Calu3 (cell line): ENCODE data around the gene PRMT1. TPM values are rescaled to one million over a fixed set of nuclear protein-coding genes. Genes with fewer than 3 reads are reported as not detected.

Experiments
- BruUV-seq: library from RNA; stranded (reverse); fragments of 400-500 nt; replicated peaks from 2 replicates; lab custom pipeline; 2021; lab: Mats Ljungman, UMichigan
- CTCF ChIA-PET: fragments of 300-600 bp; sonication (Branson Sonifier 250); formaldehyde crosslinking; loops from one replicate; lab custom pipeline; 2022; ENCODE audit warnings: antibody characterized with exemption; lab: Charles Lee
- DNase-seq: peaks from one replicate; pipeline ENCODE4 v3.0.0; 2022
- H3K27ac Mint-ChIP-seq: one replicate; pipeline ENCODE4 v1.8.0; 2022; ENCODE audit warnings: mixed read lengths; ENCODE audit not compliant: unreplicated experiment
- H3K27me3 Mint-ChIP-seq: one replicate; pipeline ENCODE4 v1.8.0; 2022; ENCODE audit warnings: mixed read lengths; ENCODE audit not compliant: unreplicated experiment
- H3K36me3 Mint-ChIP-seq: one replicate; pipeline ENCODE4 v1.8.0; 2022; ENCODE audit warnings: mild to moderate bottlenecking, moderate library complexity, mixed read lengths; ENCODE audit not compliant: insufficient read depth, unreplicated experiment
- H3K4me1 Mint-ChIP-seq: one replicate; pipeline ENCODE4 v1.8.0; 2022; ENCODE audit warnings: mild to moderate bottlenecking, low read depth, mixed read lengths; ENCODE audit not compliant: unreplicated experiment
- H3K4me3 Mint-ChIP-seq: one replicate; pipeline ENCODE4 v1.8.0; 2022; ENCODE audit warnings: mild to moderate bottlenecking, low read depth, moderate library complexity, mixed read lengths; ENCODE audit not compliant: unreplicated experiment
- H3K9me3 Mint-ChIP-seq: one replicate; pipeline ENCODE4 v1.8.0; 2022; ENCODE audit warnings: low read depth, mixed read lengths; ENCODE audit not compliant: unreplicated experiment
- intact Hi-C: fragments of 100-400 bp; cut with micrococcal nuclease; formaldehyde crosslinking; loops from one replicate; pipeline ENCODE4 v1.10.0; 2022; ENCODE audit not compliant: unreplicated experiment
- total RNA-seq: library from RNA; stranded (reverse); gene quantifications from 2 replicates; pipeline ENCODE4 v1.2.3, GENCODE V29; 2022
- TF ChIP-seq, protein P1 (sequence below): fragments of 200-600 bp; IDR thresholded peaks from one replicate; pipeline ENCODE4 v1.8.0; 2022; ENCODE audit warnings: antibody characterized with exemption; ENCODE audit not compliant: unreplicated experiment

The PRMT1 gene
- total RNA-seq, 1 experiment from 2014 or later, result 369 TPM

DNA sequence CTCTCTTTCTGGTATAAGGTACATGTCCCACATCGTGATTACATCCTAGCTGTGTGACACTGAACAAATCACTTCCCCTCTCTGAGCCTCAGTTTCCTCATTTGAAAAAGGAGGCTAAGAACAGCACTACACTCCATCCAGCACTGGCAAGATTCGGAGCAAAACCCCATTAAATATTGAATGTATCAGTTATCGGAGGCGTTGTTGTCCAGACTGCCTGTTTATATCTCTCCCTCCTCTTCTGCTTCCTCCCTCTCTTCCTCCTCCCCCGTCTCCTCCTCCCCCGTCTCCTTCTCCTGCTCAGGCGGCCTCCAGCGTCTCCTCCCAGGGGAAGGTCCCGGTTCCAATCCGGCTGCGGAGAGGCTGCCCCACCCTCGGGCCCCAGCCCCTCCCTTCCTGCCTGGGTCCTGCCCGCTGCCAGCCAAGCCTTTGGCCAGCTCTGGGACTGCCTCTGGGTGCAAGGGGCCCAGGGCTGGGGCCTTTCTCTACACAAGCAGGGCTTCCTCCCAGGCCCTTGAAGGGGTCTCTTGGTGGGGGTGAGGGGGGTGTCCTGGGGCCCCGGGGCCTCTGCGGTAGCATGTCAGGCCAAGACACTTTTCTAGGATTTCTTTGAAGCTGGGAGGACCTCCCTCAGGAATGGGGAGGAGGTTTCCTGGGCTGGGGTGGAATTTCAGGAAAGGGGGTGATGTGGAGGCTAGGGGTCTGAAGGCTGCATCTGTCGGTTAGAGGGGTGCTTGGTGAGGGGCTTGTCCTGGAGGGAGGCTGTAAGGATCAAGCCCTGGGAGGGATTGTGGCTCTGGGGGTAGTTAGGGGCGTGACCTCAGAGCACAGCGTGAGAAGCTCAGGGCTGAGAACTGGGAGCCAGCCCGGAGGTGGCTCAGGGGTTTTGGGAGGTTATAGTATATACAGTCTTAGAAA is 39.0 kb upstream of the PRMT1 start:
- no peaks in the 10 kb centered on the region for H3K27me3 Mint-ChIP-seq
- H3K4me3 Mint-ChIP-seq, result peak overlapping the region; percentile 95
- intact Hi-C loops, result no loop called here
- DNase-seq, result peak; percentile 91
- BruUV-seq, result no TSS peak
- H3K27ac Mint-ChIP-seq, result peak overlapping the region; percentile 100
- TF ChIP-seq, protein P1, sequence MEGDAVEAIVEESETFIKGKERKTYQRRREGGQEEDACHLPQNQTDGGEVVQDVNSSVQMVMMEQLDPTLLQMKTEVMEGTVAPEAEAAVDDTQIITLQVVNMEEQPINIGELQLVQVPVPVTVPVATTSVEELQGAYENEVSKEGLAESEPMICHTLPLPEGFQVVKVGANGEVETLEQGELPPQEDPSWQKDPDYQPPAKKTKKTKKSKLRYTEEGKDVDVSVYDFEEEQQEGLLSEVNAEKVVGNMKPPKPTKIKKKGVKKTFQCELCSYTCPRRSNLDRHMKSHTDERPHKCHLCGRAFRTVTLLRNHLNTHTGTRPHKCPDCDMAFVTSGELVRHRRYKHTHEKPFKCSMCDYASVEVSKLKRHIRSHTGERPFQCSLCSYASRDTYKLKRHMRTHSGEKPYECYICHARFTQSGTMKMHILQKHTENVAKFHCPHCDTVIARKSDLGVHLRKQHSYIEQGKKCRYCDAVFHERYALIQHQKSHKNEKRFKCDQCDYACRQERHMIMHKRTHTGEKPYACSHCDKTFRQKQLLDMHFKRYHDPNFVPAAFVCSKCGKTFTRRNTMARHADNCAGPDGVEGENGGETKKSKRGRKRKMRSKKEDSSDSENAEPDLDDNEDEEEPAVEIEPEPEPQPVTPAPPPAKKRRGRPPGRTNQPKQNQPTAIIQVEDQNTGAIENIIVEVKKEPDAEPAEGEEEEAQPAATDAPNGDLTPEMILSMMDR, result no peak
- no peaks in the 10 kb centered on the region for H3K9me3 Mint-ChIP-seq
- H3K36me3 Mint-ChIP-seq, result peaks cover 88% of the 10 kb centered on the region
- peaks cover 33% of the 10 kb centered on the region for H3K4me1 Mint-ChIP-seq
- CTCF ChIA-PET, result interaction anchor here (0.7 to 1.2 kb wide), 3 partner anchors 58 to 196 kb away, joined by 3 to 6 read pairs (median 4); partner anchors contain the start of gene NOSIP

DNA sequence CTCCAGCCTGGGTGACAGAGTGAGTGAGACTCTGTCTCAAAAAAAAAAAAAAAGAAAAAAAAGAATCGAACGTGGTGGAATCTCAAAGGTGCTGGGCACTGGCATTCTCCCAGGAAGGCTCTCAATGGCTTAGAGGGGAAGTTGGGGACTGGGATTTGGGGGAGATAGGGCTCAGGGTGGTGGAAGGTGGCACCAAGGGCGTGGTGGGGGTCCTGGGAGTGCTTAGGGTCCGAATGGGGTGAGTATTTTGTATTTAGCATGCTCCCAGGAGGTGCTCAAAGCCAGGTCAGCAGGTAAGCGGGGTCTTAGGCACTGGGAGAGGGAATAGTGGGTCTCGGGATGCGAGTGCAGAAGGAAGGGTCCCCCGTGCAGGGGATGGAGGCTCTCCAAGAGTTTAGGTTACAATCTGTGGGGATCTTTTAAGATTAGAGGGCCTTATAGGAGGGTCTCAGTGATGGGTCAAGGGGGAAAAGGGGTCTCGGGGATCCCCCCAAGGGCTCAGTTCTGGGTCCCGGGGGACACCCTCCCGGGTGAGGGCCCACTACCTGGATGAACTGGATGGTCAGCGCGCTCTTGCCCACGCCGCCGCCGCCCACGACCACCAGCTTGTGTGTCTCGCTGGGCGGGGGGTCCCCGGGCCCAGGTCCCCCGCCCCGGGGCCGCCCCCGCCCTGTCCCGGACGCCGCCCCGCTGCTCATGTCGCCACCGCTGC is 37.5 kb upstream of the PRMT1 start:
- H3K27me3 Mint-ChIP-seq, result no peaks in the 10 kb centered on the region
- H3K27ac Mint-ChIP-seq, result peak overlapping the region; percentile 100
- CTCF ChIA-PET, result interaction anchor here (0.8 to 1.9 kb wide), 10 partner anchors 31 to 127 kb away, joined by 3 to 22 read pairs (median 4); partner anchors contain the start of genes AP2A1, PRMT1 and PRR12
- no peak for DNase-seq
- H3K4me3 Mint-ChIP-seq, result peak overlapping the region; percentile 95
- intact Hi-C loops, result loop anchor here (1.0 to 5.0 kb wide), 3 partner anchors 25 to 187 kb away; partner anchors contain the start of genes ALDH16A1, PIH1D1 and PRR12
- H3K36me3 Mint-ChIP-seq, result peaks cover 92% of the 10 kb centered on the region
- BruUV-seq, result no TSS peak
- no peaks in the 10 kb centered on the region for H3K9me3 Mint-ChIP-seq
- TF ChIP-seq, protein P1, result no peak
- H3K4me1 Mint-ChIP-seq, result peaks cover 48% of the 10 kb centered on the region

DNA sequence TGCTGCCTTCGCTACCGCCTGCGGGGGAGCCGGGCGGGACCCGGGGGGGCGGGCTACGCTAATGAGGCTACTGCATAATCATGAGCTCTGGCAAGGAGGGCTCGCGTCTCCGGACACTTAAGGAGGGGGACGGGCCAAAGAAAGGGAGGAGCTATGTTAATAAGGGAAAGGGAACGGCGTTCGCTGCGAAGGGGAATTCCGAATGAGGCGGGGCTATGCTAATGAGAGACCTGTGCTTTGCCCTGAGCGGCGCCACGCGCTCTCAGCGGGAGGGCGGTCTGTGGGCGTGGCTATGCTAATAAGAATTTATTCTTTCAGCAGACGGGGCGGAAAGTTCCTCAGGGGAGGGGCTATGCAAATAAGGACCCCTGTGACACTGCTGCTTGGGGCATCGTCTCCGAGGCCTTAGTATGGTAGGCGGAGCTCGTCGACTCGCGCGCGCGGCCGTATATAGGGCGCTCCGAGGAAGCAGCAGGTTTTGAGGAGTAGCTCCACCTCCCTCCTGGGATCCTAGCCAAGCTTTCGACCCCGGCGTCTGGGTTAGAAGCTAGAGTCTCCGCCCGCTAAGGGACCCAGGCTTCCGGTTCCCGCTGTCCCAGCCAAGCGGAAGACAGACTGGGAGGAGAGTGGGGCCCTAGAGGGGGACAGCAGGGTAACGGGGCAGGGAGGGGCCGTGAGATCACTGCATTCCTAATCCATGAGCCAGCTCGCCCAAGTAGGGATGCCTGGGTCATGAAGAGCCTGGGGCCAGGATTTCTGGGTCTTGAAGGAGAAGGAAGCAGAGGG is 36.8 kb upstream of the PRMT1 start, which contains the start of gene RRAS:
TSS of gene RRAS (minus strand) at position 31 of the 786 bp plus-strand sequence. CDS start 45 bp downstream, outside the sequence.
- Mint-ChIP-seq H3K4me1 (peaks cover 52% of the 10 kb centered on the region), H3K27ac (peak within 1 kb of the TSS; percentile 100), H3K4me3 (peak within 1 kb of the TSS; percentile 95), H3K9me3 (no peaks in the 10 kb centered on the region), H3K36me3 (peaks cover 90% of the 10 kb centered on the region), H3K27me3 (no peaks in the 10 kb centered on the region)
- BruUV-seq, result no TSS peak
- DNase-seq, result peak; percentile 100
- TF ChIP-seq, protein P1, result no peak
- intact Hi-C loops, result loop anchor here (1.0 to 5.0 kb wide), 3 partner anchors 24 to 188 kb away; partner anchors contain the start of genes ALDH16A1, PIH1D1 and PRR12
- CTCF ChIA-PET, result interaction anchor here (0.5 to 1.9 kb wide), 12 partner anchors 24 to 126 kb away, joined by 3 to 22 read pairs (median 4); partner anchors contain the start of genes AP2A1, PRMT1 and PRR12
